ENCODE measurements around the gene TLCD1.
A peak's percentile ranks its signal among the peaks of the same experiment; 100 is the strongest.

Gene TLCD1

GRCh38 chr17:28712032-28712704 is 13.9 kb downstream of the TLCD1 start:
- H3K27ac ChIP-seq (ENCODE audit: extremely low read depth, low read depth, low read length): no peak overlapping the region
- peak; percentile 11; the same call in 1 of the 2 replicates for TF ChIP-seq KLF1 (tag by site-specific recombination; IDR thresholded peaks at IDR 0.05)
- peak; percentile 71; the same call in 1 of the 2 replicates for TF ChIP-seq ZBTB6 (tag by site-specific recombination; IDR thresholded peaks at IDR 0.05)
- TF ChIP-seq ZNF776 (tag by site-specific recombination; IDR thresholded peaks at IDR 0.05; ENCODE audit: borderline replicate concordance): no peak
- peak; percentile 30; the same call in 1 of the 2 replicates for TF ChIP-seq SP2 (tag by site-specific recombination; IDR thresholded peaks at IDR 0.05)
- H3K9me3 ChIP-seq (ENCODE audit: control insufficient read depth, insufficient read depth, low read depth, low read length): no peaks in the 10 kb centered on the region
- ChIA-PET POLR2A (interaction anchor here (0.6 to 10.5 kb wide), 5 partner anchors 8 to 1332 kb away, joined by 4 to 190 read pairs (median 26); partner anchors contain the start of genes BLTP2, RPL23A and TLCD1), CTCF (interaction anchor here (1.2 to 2.3 kb wide), 3 partner anchors 10 to 38 kb away, joined by 3 to 6 read pairs (median 6); no protein-coding TSS in a partner anchor)
- peaks cover 3% of the 10 kb centered on the region for H3K4me1 ChIP-seq (ENCODE audit: control insufficient read depth, insufficient read depth, low read length)
- peaks cover 10 to 39% of the 10 kb centered on the region in 2 experiments; a peak in 2 of 3 replicates for H3K36me3 ChIP-seq (ENCODE audit: control insufficient read depth in 2 of 2, insufficient read depth in 1 of 2, low read length in 2 of 2)
- no peak overlapping the region for H3K4me3 ChIP-seq (ENCODE audit: low read depth, low read length)

DNA sequence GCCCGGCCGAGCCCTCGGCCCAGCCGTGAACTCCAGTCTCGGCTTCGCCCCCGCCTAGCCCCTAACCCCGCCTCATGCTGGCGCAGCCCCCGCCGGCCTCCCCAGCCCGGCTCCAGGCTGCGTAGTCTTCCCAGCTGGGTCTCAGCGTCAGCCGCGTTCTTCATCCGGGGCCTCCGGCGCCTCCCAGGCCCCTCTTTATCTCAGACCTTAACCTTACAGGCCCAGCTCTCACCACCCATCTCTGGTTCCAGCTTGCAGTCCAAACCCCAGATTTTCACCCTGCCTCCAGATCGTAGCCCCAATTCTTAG is 14.4 kb downstream of the TLCD1 start, which contains the start of gene PROCA1:
TSS of gene PROCA1 (minus strand) at position 166 of the 309 bp plus-strand sequence. CDS start 228 bp downstream, outside the sequence.
- no peaks in the 10 kb centered on the region for H3K9me3 ChIP-seq (ENCODE audit: control insufficient read depth, insufficient read depth, low read depth, low read length)
- TF ChIP-seq ZNF146 (tag by site-specific recombination; IDR thresholded peaks at IDR 0.05) (peak; percentile 88), ZBTB17 (tag by site-specific recombination; IDR thresholded peaks at IDR 0.05) (no peak), ZNF18 (tag by site-specific recombination; IDR thresholded peaks at IDR 0.05) (no peak), HOXC10 (CRISPR knock-in tag; IDR thresholded peaks at IDR 0.05) (0 out of 2 replicates have a peak, but pooled peaks have one; percentile 58), ZNF639 (tag by site-specific recombination; IDR thresholded peaks at IDR 0.05) (no peak)
- TF ChIP-seq, protein P1, sequence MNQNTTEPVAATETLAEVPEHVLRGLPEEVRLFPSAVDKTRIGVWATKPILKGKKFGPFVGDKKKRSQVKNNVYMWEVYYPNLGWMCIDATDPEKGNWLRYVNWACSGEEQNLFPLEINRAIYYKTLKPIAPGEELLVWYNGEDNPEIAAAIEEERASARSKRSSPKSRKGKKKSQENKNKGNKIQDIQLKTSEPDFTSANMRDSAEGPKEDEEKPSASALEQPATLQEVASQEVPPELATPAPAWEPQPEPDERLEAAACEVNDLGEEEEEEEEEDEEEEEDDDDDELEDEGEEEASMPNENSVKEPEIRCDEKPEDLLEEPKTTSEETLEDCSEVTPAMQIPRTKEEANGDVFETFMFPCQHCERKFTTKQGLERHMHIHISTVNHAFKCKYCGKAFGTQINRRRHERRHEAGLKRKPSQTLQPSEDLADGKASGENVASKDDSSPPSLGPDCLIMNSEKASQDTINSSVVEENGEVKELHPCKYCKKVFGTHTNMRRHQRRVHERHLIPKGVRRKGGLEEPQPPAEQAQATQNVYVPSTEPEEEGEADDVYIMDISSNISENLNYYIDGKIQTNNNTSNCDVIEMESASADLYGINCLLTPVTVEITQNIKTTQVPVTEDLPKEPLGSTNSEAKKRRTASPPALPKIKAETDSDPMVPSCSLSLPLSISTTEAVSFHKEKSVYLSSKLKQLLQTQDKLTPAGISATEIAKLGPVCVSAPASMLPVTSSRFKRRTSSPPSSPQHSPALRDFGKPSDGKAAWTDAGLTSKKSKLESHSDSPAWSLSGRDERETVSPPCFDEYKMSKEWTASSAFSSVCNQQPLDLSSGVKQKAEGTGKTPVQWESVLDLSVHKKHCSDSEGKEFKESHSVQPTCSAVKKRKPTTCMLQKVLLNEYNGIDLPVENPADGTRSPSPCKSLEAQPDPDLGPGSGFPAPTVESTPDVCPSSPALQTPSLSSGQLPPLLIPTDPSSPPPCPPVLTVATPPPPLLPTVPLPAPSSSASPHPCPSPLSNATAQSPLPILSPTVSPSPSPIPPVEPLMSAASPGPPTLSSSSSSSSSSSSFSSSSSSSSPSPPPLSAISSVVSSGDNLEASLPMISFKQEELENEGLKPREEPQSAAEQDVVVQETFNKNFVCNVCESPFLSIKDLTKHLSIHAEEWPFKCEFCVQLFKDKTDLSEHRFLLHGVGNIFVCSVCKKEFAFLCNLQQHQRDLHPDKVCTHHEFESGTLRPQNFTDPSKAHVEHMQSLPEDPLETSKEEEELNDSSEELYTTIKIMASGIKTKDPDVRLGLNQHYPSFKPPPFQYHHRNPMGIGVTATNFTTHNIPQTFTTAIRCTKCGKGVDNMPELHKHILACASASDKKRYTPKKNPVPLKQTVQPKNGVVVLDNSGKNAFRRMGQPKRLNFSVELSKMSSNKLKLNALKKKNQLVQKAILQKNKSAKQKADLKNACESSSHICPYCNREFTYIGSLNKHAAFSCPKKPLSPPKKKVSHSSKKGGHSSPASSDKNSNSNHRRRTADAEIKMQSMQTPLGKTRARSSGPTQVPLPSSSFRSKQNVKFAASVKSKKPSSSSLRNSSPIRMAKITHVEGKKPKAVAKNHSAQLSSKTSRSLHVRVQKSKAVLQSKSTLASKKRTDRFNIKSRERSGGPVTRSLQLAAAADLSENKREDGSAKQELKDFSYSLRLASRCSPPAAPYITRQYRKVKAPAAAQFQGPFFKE (tag by site-specific recombination; IDR thresholded peaks at IDR 0.05; ENCODE audit: borderline replicate concordance): no peak
- peak within 1 kb of the TSS; percentile 89 for H3K27ac ChIP-seq (ENCODE audit: extremely low read depth, low read depth, low read length)
- peak within 1 kb of the TSS; percentile 51 for H3K4me3 ChIP-seq (ENCODE audit: low read depth, low read length)
- ChIA-PET POLR2A (interaction anchor here (0.6 to 10.5 kb wide), 19 partner anchors 9 to 240 kb away, joined by 3 to 190 read pairs (median 6); partner anchors contain the start of genes BLTP2, NEK8, PHF12 and PIGS), CTCF (interaction anchor here (1.0 to 2.8 kb wide), 5 partner anchors 9 to 406 kb away, joined by 4 to 19 read pairs (median 6); partner anchors contain the start of genes NEK8 and TLCD1)
- peaks cover 3% of the 10 kb centered on the region for H3K4me1 ChIP-seq (ENCODE audit: control insufficient read depth, insufficient read depth, low read length)
- H3K36me3 ChIP-seq (ENCODE audit: control insufficient read depth in 2 of 2, insufficient read depth in 1 of 2, low read length in 2 of 2): peaks cover 10 to 39% of the 10 kb centered on the region in 2 experiments; a peak in 2 of 3 replicates
